Sigmoid colon (tissue), 4 donors: ENCODE results near the gene IMPA2.

ENCODE experiments used
- EP300 ChIP-seq, 4 donors: sonication (generic); formaldehyde crosslinking; IDR thresholded peaks; one replicate each; pipeline ENCODE4 v1.6.1; 2017; ENCODE audit warnings: antibody characterized with exemption in 4 of 4
- POLR2A ChIP-seq, 2 donors: fragments of 450-650 bp; IDR thresholded peaks; one replicate each; pipeline ENCODE4 v1.6.1; 2016; ENCODE audit warnings: antibody characterized with exemption in 2 of 2, mild to moderate bottlenecking in 2 of 2, moderate library complexity in 2 of 2
- TF ChIP-seq, protein P1 (sequence below), 4 experiments: fragments of 450-650 bp in 3 of 4; fragments of 200-600 bp in 1 of 4; IDR thresholded peaks; one replicate each; pipeline ENCODE4 v1.5.1; 2016 to 2019; ENCODE audit warnings: antibody characterized with exemption in 4 of 4, mild to moderate bottlenecking in 3 of 4, moderate library complexity in 2 of 4

DNA sequence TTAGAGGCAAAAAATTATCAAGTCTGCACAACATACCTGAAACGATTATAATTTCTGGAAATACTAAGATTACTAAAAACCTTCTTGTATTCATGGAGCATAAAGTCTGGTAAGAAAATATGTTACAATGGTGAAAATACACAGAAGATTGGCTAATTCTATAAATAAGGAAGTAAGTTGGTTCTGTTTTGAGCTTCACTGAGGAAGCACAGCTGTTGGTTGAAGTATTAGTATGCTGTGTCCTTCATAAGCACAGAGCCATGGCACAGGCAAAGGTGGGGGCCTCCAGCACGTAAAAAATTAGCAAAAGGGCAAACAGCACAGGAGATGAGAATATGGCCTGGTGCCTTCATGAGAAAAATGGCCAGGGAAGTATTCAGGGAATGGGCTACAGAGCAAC, 72.0 kb downstream of the IMPA2 start:
- TF ChIP-seq, protein P1, sequence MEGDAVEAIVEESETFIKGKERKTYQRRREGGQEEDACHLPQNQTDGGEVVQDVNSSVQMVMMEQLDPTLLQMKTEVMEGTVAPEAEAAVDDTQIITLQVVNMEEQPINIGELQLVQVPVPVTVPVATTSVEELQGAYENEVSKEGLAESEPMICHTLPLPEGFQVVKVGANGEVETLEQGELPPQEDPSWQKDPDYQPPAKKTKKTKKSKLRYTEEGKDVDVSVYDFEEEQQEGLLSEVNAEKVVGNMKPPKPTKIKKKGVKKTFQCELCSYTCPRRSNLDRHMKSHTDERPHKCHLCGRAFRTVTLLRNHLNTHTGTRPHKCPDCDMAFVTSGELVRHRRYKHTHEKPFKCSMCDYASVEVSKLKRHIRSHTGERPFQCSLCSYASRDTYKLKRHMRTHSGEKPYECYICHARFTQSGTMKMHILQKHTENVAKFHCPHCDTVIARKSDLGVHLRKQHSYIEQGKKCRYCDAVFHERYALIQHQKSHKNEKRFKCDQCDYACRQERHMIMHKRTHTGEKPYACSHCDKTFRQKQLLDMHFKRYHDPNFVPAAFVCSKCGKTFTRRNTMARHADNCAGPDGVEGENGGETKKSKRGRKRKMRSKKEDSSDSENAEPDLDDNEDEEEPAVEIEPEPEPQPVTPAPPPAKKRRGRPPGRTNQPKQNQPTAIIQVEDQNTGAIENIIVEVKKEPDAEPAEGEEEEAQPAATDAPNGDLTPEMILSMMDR (IDR thresholded peaks at IDR 0.05), result no peak
- TF ChIP-seq POLR2A (IDR thresholded peaks at IDR 0.05) (no peak), EP300 (IDR thresholded peaks at IDR 0.05) (no peak)
